IPS-18a (cell line): ENCODE results near the gene SIGLEC7.
"Not testable (repeated sequence)": the region's sequence is repeated elsewhere in the genome, so short reads cannot be mapped to it uniquely, and the experiment has no call there.

Source experiments
- H3K27ac ChIP-seq: one replicate; pipeline ENCODE4 v1.5.1; 2013; ENCODE audit warnings: low read length
- H3K27me3 ChIP-seq: one replicate; pipeline ENCODE4 v1.6.1; 2013; ENCODE audit warnings: mild to moderate bottlenecking, low read length; ENCODE audit not compliant: control insufficient read depth, insufficient read depth
- H3K36me3 ChIP-seq: one replicate; pipeline ENCODE4 v1.6.1; 2013; ENCODE audit warnings: low read depth, low read length; ENCODE audit not compliant: control insufficient read depth
- H3K4me1 ChIP-seq: one replicate; pipeline ENCODE4 v1.6.1; 2013; ENCODE audit warnings: low read depth, low read length; ENCODE audit not compliant: control insufficient read depth
- H3K4me3 ChIP-seq: one replicate; pipeline ENCODE4 v1.5.1; 2013; ENCODE audit warnings: low read length
- H3K9ac ChIP-seq: one replicate; pipeline ENCODE4 v1.6.1; 2013; ENCODE audit warnings: mild to moderate bottlenecking, low read length, moderate library complexity
- H3K9me3 ChIP-seq: one replicate; pipeline ENCODE4 v1.6.1; 2013; ENCODE audit warnings: low read depth, low read length; ENCODE audit not compliant: control insufficient read depth

The SIGLEC7 gene

DNA sequence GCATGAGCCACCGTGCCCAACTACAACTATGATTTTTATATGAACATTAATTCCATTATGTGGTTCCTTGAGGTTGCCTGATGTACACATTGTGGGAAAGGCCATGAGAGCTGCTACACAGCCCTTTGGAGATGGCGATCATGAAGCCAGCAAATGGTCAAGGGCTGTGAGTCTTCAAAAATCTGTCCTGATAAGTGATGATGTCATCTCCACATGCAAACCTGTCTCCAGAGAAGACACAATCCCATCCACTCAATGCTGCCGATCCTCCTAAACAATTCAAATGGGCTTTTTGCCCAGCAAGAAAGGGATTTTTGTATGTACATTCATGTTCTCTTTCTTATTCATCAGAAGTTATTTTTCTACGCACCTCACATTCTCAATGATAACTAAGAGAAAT is 17.6 kb downstream of the SIGLEC7 start:
- Histone ChIP-seq H3K4me3 (no peak overlapping the region), H3K27ac (no peak overlapping the region), H3K9me3 (no peaks in the 10 kb centered on the region), H3K36me3 (no peaks in the 10 kb centered on the region), H3K4me1 (no peaks in the 10 kb centered on the region), H3K9ac (no peak overlapping the region), H3K27me3 (no peaks in the 10 kb centered on the region)

GRCh38 chr19:51161266-51161665 is 19.2 kb downstream of the SIGLEC7 start:
- Histone ChIP-seq H3K36me3 (no peaks in the 10 kb centered on the region), H3K27ac (no peak overlapping the region), H3K27me3 (no peaks in the 10 kb centered on the region), H3K4me1 (no peaks in the 10 kb centered on the region), H3K9me3 (no peaks in the 10 kb centered on the region), H3K9ac (no peak overlapping the region), H3K4me3 (no peak overlapping the region)

- H3K27ac ChIP-seq = no peak overlapping the region
- no peaks in the 10 kb centered on the region for H3K9me3 ChIP-seq
- H3K36me3 ChIP-seq = no peaks in the 10 kb centered on the region
- no peak overlapping the region for H3K9ac ChIP-seq
- no peaks in the 10 kb centered on the region for H3K27me3 ChIP-seq
- no peaks in the 10 kb centered on the region for H3K4me1 ChIP-seq
- no peak overlapping the region for H3K4me3 ChIP-seq
Observed at GRCh38 chr19:51161867-51162496, 19.9 kb downstream of the SIGLEC7 start.

DNA sequence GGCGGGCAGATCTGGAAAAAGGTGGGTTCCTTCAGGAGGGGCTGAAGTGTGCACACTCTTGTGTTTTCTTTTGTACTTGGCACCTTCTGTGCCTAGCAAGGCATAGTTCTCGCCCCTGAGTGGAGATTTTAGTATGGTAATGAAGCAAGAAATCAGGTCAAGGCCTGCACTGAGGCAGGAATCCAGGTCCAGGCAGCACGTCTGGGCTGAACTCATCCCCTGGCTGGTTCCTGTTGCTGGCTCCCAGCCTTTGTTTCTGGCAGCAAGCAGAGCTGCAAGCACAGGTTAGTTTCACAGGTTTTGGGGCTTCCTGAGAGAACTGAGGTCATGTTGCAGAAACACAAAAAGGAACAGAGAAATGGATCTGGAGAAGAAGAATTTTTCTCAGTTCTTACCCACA is 21.2 kb downstream of the SIGLEC7 start:
- Histone ChIP-seq H3K4me1 (no peaks in the 10 kb centered on the region), H3K9ac (no peak overlapping the region), H3K36me3 (no peaks in the 10 kb centered on the region), H3K9me3 (no peaks in the 10 kb centered on the region), H3K4me3 (no peak overlapping the region), H3K27ac (no peak overlapping the region), H3K27me3 (no peaks in the 10 kb centered on the region)

DNA sequence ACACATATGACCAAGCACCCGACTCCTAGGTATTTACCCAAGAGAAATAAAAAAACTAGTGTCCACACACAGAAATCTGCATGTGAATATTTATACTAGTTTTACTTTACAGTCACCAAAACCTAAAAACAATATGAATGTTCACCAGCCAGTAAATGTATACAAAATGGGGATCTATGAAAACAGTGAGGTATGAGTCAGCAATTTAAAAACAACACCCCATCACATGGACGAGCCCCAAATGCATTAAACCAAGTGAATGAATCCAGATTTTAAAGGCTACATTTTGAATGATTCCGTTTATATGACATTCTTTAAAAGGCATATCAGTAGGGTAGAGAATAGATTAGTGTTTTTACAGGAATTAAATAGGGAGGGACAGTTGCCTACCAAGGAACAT is 22.1 kb downstream of the SIGLEC7 start:
- Histone ChIP-seq H3K27ac (no peak overlapping the region), H3K27me3 (no peaks in the 10 kb centered on the region)

DNA sequence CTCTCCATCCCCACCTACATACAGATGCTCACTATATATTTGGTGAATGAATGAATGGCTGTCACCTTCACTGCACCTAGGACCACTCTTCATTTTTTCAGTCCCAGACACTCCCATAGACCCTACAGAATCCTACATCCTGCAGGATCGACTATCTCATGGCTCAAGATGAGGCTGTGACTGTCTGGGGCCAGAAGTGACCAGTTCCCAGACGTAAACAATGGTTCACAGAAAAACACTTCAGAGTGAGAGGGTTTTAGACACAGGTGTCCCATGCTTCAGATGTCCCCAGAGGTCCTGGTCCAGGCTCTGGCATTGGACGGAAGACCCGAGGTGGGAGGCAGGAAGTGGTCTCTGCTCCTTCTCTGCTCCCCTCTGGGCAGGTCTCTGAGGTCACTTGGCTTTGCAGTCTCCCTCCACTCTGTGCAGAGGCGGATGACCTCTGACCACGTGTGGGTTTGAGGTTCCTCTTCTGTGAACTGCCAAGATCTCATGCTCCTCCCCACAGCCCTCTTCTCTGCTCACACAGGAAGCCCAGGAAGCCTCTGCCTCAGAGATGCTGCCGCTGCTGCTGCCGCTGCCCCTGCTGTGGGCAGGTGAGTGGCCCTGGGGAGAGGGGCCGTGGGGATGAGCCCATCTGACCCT is 24.9 kb downstream of the SIGLEC7 start:
- no peaks in the 10 kb centered on the region for H3K9me3 ChIP-seq
- H3K36me3 ChIP-seq = no peaks in the 10 kb centered on the region
- no peak overlapping the region for H3K9ac ChIP-seq
- no peak overlapping the region for H3K27ac ChIP-seq
- H3K27me3 ChIP-seq = no peaks in the 10 kb centered on the region
- no peaks in the 10 kb centered on the region for H3K4me1 ChIP-seq
- no peak overlapping the region for H3K4me3 ChIP-seq

More for the DNA sequence above, 22.1 kb downstream of the SIGLEC7 start:
- Histone ChIP-seq H3K9ac (no peak overlapping the region), H3K9me3 (no peaks in the 10 kb centered on the region), H3K36me3 (no peaks in the 10 kb centered on the region), H3K4me1 (no peaks in the 10 kb centered on the region), H3K4me3 (no peak overlapping the region)

GRCh38 chr19:51168564-51169282 is 26.6 kb downstream of the SIGLEC7 start:
- H3K36me3 ChIP-seq = no peaks in the 10 kb centered on the region
- no peak overlapping the region for H3K4me3 ChIP-seq
- H3K9ac ChIP-seq = no peak overlapping the region
- no peaks in the 10 kb centered on the region for H3K4me1 ChIP-seq
- H3K27me3 ChIP-seq = no peaks in the 10 kb centered on the region
- no peak overlapping the region for H3K27ac ChIP-seq
- H3K9me3 ChIP-seq = no peaks in the 10 kb centered on the region

DNA sequence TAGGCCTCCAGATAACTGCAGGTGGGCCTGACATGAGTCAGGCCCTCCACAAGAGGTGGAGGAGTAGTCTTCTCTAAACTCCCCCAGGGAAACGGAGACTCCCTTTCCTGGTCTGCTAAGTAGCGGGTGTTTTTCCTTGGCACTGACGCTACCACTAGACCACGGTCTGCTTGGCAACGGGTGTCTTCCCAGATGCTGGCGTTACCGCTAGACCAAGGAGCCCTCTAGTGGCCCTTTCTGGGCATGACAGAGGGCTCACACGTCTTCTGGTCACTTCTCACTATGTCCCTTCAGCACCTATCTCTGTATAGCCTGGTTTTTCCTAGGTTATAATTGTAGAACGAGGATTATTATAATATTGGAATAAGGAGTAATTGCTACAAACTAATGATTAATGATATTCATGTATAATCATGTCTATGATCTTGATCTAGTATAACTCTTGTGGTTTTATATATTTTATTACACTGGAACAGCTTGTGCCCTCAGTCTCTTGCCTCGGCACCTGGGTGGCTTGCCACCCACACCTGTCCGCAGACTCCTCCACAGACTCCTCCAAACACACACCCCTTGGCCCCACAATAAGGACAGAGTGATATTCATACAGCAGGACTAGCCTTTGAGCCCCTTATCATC is 27.3 kb downstream of the SIGLEC7 start:
- H3K36me3 ChIP-seq, H3K27ac ChIP-seq, H3K4me1 ChIP-seq, H3K4me3 ChIP-seq, H3K9ac ChIP-seq, H3K9me3 ChIP-seq, H3K27me3 ChIP-seq: not testable (repeated sequence)

GRCh38 chr19:51172223-51172622 is 30.1 kb downstream of the SIGLEC7 start:
- Histone ChIP-seq H3K27me3 (no peaks in the 10 kb centered on the region), H3K9me3 (no peaks in the 10 kb centered on the region), H3K4me3 (no peak overlapping the region), H3K4me1 (no peaks in the 10 kb centered on the region), H3K9ac (no peak overlapping the region), H3K27ac (no peak overlapping the region), H3K36me3 (no peaks in the 10 kb centered on the region)

DNA sequence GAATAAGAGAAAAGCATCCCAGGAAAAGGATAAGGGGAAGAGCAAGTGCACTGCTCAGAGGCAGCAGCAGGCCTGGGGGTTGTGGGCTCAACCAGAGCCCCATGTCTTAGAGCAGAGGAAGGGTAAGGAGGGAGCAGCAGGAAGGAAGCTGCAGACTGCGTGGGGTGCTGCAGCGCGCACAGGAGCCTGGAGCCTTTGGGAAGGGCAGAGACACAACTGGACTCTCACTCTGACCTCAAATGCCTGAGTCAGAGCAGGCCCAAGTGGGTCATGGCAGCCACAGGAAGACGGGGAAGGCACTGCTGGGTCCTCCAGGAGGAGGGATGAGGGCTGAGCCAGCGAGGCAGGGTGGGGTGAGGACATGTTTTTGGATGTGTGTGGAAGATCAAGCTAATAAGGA is 31.6 kb downstream of the SIGLEC7 start:
- H3K27ac ChIP-seq = no peak overlapping the region
- no peaks in the 10 kb centered on the region for H3K9me3 ChIP-seq
- no peaks in the 10 kb centered on the region for H3K4me1 ChIP-seq
- no peak overlapping the region for H3K9ac ChIP-seq
- H3K4me3 ChIP-seq = no peak overlapping the region
- H3K36me3 ChIP-seq = no peaks in the 10 kb centered on the region
- H3K27me3 ChIP-seq = no peaks in the 10 kb centered on the region

- H3K36me3 ChIP-seq = no peaks in the 10 kb centered on the region
- H3K9me3 ChIP-seq = no peaks in the 10 kb centered on the region
- no peaks in the 10 kb centered on the region for H3K4me1 ChIP-seq
- H3K9ac ChIP-seq = no peak overlapping the region
- peaks cover 14% of the 10 kb centered on the region for H3K27me3 ChIP-seq
- no peak overlapping the region for H3K27ac ChIP-seq
- H3K4me3 ChIP-seq = no peak overlapping the region
Observed at GRCh38 chr19:51179256-51179655, 37.2 kb downstream of the SIGLEC7 start.
